HL-60/S4 (cell line): Measurements from ENCODE around the gene CHD1L.
"Not testable (repeated sequence)": the region's sequence is repeated elsewhere in the genome, so short reads cannot be mapped to it uniquely, and the experiment has no call there.

Source experiments
- in situ Hi-C: fragments of 300-500 bp; cut with MboI; formaldehyde crosslinking; loops from 2 replicates; pipeline ENCODE4 v1.14.3; 2022; ENCODE audit warnings: low sequenced_read_pairs

CHD1L gene

DNA sequence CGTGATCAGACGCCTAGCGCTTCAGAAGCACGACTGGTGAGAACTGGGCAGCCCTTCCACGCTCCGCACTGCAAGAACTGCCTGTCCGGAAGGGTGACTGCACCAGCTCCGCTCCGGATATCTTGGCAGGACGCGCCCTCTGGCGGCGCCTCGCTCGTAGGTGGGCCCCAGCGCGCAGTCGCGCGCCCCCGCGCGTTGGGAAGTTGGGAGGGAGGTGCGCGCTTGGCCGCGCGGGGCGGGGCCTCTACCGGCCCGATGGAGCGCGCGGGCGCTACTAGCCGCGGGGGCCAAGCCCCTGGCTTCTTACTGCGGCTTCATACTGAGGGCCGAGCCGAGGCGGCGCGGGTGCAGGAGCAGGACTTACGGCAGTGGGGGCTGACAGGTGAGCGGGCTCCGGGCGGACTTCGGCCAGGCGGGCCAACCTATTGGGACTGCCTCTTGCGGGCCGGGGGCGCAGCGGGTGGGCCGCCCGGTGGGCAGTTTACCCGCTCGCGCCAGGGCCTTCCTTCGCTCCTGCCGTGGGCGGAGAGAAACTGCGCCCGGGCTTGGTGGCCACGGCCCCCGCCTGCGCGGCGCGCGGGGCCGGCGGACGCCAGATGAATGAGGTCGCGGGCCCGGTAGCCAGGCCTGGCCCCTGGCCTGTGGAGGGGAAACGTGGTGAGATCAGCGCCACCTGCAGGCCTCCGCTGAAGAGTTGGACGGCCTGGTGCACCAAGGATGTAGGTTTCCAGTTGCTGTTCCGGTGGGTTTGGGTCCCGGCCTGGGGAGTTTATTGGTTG is at the start of gene CHD1L:
TSS of gene CHD1L (plus strand) at position 236 of the 779 bp plus-strand sequence. CDS start at position 256, 20 bp downstream.
- in situ Hi-C loops, result no loop called here

DNA sequence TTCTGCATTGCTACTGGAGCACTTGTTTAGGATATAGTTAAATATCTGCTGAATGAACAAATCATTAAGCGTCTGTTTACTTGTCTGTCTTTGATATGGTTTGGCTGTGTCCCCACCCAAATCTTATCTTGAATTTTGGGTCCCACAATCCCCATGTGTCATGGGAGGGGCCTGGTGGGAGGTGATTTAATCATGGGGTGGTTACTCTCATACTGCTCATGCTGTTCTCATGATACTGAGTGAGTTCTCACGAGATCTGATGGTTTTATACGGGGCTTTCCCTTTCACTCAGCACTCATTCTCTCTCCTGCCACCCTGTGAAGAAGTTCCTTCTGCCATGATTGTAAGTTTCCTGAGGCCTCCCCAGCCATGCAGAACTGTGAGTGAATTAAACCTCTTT is 45.2 kb upstream of the CHD1L start:
- in situ Hi-C loops, result not testable (repeated sequence)

DNA sequence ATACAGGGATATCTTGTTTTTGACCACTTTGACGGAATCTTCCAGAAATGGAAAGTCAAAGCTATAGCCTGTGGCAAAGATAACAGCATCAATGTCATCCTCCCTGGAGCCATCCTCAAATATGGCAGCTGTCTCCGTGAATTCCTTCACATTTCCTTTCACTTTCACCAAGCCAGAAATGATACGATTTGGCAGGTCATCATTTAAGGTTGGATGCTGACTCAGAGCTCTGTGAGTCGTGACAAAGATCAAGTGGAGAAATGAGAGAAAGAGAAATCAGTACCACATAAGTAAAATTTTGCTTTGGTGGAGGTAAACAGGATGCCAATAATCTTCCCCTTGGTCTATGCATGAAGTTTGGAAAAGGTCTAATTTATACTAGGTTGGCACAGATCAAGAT is 41.2 kb upstream of the CHD1L start:
- in situ Hi-C loops, result no loop called here

DNA sequence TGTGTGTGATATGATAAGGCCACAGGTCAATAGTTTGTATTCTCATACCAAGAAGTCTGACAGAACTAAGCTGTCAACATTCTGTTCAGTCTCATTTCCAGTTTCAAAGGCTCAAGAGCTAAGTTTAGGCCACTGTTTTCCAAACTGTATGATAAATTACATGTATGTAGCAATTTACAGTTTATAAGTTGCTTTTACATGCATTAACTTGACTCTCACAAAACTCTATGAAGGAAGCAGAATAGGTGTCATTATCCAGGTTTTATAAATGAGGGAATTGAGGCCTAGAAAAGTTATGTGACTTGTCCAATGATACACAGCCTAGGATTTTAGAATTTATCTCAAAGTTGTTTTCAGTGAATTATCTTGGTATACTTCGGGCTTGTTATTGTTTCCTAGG is 40.7 kb upstream of the CHD1L start:
- in situ Hi-C loops, result no loop called here

DNA sequence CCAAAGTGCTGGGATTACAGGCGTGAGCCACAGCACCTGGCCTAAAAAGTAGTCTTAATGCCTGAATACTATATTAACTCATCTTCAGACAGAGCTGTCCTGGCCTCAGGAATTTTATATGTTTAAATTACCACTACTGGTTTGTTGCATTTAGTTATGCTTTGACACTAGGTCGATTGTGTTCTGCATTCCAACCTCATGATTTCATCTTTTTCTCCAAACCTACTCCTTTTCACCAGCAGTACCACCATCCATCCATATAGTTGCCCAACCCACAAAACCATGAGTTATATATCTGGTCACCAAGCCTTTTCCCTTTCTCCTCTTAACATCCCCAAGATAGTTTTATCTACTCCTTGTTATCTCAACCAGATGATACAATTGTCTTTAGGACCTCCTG is 39.9 kb upstream of the CHD1L start:
- in situ Hi-C loops, result no loop called here

DNA sequence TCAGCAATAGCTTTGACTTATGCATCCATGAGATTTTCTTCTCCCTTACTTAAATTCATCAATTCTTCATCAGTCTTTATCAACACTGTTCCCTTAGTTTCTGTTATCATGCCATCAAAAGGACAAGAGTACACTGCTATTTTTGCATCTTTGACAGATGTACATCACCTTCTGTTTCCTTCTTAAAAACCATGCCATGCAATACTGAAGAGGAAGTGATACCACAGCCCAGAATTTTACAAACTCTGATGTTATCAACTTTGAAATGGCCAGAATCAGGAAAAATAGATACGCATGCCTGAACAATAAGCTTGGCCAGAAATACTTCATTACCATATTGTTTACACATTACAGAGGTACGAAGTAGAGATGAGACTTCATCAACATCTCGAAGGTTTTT is 38.4 kb upstream of the CHD1L start:
- in situ Hi-C loops, result no loop called here

DNA sequence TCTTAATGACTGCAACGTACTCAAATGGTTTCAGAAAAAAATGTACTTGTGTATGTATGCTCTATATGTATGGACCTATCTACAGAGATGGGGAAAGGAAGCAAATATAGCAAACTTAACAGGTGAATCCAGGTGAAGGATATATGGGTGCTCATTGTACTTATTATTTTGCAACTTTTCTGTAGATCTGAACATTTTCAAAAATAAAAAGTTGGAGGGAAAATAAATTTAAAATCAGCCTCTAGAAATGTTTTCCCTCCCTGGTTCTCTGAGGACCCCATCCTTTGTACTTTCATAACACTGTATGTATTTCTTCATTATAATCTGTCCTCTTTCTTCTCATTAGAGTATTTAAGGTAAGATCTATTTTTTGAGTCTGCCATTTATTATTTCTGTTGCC is 35.3 kb upstream of the CHD1L start:
- in situ Hi-C loops, result no loop called here

DNA sequence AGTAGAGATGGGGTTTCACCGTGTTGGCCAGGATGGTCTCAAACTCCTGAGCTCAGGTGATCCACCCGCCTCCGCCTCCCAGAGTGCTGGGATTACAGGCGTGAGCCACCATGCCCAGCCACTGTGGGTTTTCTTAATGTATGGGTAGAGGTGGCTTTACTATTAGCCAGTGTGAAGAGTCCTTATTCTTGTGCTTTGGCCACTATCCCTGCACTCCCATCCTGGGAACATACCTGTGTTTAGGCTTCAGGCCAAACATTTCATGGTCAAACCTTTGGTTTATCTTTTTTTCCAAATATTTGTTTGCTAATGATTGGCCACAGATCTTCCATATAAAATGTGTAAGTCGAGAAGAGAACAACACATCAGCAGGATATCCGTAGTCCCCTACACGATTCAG is 33.9 kb upstream of the CHD1L start:
- in situ Hi-C loops, result no loop called here

DNA sequence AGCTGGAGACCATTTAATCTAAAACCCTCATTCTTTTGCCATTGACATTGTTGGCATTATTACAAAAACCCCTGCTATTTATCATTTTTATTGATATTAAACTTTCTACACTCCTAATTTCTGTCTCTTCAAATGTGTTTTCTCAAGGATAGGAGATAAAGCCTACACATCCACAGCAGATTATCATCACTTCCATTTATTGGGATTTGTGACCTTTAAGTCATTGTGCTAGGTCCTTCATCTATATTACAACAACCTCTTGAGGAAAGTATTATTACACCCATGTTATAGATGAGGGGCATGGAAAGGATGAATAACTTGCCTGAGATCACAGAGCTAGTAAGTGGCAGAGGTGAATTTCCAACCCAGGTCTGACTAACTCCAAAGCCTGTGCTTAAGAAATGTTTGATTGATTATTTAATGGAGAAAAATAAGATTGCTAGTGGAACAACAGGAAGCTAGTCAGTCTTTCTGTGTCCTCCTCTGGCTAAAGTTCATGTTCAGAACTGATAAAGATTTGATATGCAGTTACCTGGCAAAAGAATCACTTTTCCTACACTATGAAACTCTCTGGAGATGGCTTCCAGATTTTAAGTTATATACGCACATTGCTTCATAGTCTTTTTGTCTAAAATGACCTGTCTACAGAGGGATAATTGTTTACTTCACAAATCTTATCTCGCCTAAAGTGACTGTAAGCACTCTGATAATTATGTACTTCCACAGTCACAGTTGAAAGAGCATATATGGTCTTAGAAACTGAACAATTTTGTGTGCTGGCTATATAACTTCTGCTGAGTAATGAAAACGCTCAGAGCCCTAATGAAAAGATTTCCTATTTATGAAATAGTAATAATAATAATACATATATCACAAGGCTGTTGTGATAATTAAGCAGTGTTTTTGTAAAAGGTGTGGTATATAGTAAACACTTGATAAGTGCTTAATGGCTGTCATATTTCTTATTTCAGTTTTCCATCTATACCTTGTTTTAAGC is 32.4 kb upstream of the CHD1L start:
- in situ Hi-C loops, result no loop called here

DNA sequence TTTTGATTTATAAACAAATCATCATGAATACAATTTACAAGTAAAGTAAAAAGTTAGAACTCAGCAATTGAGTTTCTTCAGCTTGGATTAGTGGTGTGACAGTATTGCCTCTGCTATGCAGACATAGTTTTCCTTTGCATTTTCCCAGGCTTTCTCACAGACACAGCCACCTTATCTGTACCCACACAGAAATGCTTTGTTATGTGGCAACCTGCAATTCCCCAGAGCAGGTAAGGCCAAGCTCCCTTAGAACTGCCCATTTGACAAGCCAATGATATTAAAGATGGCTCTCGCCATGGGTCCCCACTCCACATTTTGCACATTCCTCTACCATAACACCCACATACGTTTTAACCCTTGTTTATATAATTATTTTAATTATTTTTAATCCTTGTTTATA is 31.5 kb upstream of the CHD1L start:
- in situ Hi-C loops, result no loop called here

DNA sequence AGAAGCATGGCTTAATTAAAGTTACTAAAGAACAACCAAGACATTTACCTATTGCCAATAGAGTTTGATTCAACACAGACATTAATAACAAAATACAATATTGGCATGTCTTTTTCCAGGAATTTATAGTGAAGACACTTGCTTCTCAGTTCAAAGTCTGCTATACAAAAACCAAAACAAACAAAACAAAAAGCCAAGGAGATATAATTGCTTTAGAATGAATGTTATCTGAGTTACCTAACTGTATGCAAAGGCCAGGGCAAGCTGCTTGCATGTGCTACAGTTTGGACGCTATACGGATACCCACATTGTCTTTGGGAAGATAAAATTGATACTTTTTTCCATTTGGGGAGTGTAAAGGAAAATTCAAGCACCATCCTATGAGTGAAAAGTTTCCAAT is 30.9 kb upstream of the CHD1L start:
- in situ Hi-C loops, result no loop called here

DNA sequence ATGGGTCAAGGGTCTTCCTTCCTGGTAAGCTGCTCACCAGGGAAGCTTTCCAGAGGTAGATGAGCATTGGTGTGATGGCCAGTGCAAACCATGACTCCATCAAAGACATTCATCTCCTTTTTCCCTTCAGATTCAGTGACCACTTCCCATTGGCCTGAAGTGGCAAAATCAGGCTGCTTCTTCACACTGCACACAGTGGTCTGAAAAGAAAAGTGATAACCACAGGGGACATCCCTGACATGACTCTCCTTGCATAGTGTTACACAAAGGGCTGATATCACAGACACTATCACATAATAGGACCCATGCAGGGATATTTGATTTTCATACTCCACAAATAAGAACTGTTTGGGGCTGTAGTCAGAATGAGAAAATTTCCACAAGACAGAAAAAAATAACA is 29.2 kb upstream of the CHD1L start:
- in situ Hi-C loops, result no loop called here

DNA sequence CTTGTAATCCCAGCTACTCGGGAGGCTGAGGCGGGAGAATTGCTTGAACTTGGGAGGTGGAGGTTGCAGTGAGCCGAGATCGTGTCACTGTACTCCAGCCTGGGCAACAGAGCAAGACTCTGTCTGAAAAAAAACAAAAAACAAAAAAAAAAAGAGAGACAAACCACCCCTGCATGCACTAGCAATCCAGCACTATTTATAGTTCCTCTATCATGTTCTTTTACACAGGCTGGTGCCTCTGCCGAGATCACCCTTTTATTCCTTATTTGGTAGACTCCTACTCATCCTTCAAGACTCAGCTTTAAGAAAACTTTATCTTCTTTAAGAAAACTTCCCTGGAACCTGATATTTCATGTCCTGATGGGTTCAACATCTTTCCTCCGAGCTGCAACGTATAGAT is 28.2 kb upstream of the CHD1L start:
- in situ Hi-C loops, result no loop called here

DNA sequence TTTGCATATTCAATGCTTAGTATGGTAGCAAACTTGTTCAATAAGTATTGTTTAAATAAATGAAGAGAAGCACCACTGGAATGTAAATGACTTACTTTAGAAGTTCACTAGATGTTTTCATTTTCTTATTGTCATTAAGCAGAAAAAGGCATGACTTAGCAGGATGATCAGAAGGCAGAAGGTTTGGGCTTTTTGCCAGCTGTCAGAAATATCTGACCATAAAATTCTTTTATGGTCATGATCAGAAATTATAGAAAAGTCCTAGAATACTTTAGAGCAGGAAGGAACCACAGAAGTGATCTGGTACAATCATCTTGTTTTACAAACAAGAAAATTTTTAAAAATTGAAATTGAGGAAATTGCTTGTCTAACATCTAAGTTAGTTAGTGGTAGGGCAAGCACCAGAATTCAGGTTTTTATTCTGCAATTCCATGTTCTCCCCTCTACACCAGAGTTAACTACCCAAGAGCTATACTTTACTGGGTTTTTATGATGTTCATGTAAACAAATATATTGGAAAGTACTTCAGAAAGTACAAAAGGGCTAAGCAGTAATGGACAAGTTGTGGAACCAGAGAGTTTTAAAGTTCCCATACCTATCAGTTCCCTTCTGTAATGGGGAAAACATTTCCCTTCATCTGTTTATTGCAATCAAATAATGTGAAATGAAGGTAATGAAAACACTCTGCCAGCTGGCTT is 27.5 kb upstream of the CHD1L start:
- in situ Hi-C loops, result no loop called here

DNA sequence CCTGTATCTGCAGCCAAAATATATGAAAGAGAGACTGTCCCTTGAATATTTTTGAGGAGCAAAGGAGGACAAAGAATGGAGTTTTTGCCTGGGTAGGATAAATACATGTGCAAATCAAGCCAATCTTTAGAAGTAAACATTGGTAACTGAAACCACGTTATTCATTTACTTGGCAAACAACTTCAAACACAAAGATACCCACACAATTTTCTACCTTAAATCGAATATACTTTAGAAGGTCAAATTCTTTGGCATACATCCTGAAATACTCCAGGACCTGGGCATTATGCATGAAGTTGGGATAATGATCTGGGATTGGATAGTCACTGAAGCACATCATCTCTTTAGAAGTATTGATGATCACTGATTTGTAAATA is 27.0 kb upstream of the CHD1L start:
- in situ Hi-C loops, result no loop called here

DNA sequence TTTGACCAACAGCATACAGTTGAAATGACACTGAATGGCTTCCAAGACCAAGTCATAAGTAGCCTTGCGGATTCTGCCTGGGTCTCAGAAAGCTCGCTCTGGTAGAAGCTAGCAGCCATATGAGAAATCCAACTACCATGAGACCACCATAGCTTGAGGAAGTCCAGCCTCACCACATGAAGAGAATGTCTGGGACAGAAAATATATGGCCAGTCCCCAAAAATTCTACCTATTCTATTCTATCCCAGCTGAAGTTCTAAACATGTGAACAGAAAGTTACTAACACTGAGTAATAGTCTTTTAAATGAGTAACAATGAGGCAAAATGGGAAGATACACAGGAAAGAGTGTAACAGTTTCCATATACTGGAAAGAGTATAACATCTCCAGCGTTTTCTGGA is 26.4 kb upstream of the CHD1L start:
- in situ Hi-C loops, result no loop called here

DNA sequence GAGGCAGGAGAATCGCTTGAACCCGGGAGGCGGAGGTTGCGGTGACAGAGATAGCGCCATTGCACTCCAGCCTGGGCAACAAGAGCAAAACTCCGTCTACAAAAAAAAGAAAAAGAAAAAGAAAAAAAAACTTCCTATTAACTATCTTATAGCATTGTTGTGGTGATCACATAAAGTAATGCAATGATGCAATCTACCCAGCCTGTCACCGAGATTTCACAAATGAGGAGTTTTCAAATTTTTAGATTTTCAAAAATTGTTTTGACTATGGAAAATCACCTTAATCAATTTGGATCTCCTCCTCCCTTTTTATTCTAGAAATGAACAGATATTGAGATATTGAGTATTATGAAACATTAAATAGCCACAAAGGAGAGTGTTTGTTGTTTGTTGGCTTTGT is 25.3 kb upstream of the CHD1L start:
- in situ Hi-C loops, result no loop called here

DNA sequence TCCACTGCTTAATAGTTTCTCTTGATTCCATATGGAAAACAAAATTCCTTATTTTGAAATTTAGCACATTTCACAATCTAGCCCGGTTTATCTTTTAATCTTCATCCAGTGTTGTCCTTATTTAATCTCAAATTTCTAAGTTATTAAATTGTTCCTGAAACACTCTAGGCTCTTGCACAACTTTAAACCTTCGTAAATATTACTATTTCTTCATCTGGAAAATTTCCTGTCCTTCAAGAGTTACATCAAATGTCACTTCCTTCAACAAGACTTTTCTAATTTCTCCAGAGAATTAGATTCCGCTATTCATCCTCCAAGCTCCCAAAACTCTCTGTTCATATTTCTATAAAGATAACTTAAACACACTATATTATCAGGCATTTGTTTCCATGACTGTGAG is 23.9 kb upstream of the CHD1L start:
- in situ Hi-C loops, result no loop called here

DNA sequence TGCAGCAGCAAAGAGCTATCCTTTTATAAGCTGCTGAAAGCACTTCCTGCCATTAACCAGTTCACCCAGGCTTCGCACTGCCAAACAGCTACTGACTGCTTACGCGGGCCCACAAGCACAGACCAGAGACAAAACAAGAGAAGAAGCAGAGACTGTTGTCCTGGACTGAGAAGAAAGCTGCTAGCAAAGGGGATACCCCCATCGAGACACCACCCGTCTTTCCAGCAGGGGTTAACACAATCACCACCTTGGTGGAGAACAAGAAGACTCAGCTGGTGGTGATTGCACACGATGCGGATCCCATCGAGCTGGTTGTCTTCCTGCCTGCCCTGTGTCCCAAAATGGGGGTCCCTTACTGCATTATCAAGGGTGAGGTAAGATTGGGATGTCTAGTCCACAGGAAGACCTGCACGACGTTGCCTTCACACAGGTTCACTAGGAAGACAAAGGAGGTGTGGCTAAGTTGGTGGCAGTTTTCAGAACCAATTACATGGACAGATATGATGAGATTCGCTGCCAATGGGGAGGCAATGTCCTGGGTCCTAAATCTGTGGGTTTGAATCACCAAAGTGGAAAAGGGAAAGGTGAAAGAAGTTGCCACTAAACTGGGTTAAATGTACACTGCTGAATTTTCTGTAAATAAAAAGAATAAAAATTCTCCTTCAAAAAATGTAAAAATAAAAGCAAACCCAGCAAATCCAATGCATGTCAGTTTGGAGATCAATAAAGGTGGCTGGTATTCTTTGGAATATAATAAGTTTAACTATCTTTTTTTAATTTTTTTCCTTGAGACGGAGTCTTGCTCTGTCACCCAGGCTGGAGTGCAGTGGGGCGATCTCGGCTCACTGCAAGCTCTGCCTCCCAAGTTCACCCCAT is 18.5 kb upstream of the CHD1L start:
- in situ Hi-C loops, result no loop called here

DNA sequence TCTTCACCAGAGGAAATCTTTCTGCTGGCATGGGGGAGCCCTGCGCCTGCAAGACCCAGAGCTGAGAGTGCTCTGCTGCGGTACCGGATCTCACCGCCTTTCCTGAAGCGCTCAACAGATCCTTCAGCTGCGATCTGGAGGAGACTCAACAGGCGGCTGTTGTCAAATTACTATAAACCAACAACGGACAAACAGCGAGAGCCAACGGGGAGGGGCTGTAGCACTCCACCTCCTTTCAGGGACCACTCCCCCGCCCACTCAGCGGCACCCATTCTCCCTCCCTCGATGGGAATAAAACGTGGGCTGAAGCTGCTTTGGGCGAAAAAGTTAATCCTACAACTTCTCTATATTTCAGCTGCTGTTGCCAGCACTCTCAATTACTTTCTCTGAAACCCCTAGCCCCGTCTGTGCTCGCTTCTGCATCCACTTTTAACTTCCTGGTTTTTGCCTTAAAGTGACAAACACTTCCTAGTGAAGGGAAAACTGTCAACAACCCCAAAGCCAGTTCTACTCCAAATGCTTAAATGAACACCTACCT is 17.2 kb upstream of the CHD1L start, which contains the start of gene FMO5:
TSS of gene FMO5 (minus strand) at position 147 of the 538 bp plus-strand sequence. CDS start 310 bp downstream, outside the sequence.
- in situ Hi-C loops, result no loop called here
